Epithelial cell of umbilical artery (primary cell): Measurements from ENCODE around the gene RNU5D-1. TPM values are rescaled to one million over a fixed set of nuclear protein-coding genes. Genes with fewer than 3 reads are reported as not detected.

Experiments used
- total RNA-seq: library from RNA; depleted of rRNA; stranded (reverse); fragments of >200 nt; gene quantifications from 2 replicates; pipeline ENCODE4 v1.2.3, GENCODE V29; 2014

The RNU5D-1 gene
- not detected in 2 replicates for total RNA-seq

GRCh38 chr1:44730741-44731512 lies at the start of gene RNU5D-1:
Gene RNU5D-1, minus strand, starts transcription at chr1:44731170.

GRCh38 chr1:44775078-44775929 lies 44.3 kb upstream of the RNU5D-1 start, which contains the start of gene RPS8:
Gene RPS8, plus strand, starts transcription at chr1:44775540. Its CDS starts 57 bp downstream, at chr1:44775597.

GRCh38 chr1:44739307-44740178 lies 8.6 kb upstream of the RNU5D-1 start, which contains the start of gene KIF2C:
Gene KIF2C, plus strand, starts transcription at chr1:44739837. Its CDS starts 96 bp downstream, at chr1:44739933.

Other genes starting within 250 kb of the RNU5D-1 start
- 3.2 and 5.0 TPM in 2 replicates for gene TMEM53, start 56.7 kb downstream of the RNU5D-1 start, total RNA-seq
- gene ARMH1, start 56.5 kb downstream of the RNU5D-1 start, total RNA-seq = 0.46 TPM in 1 of 2 replicates, not detected in the other
- 31.2 and 35.3 TPM in 2 replicates for gene KIF2C, start 8.7 kb upstream of the RNU5D-1 start, total RNA-seq
- 1,943 and 2,370 TPM in 2 replicates for gene RPS8, start 44.4 kb upstream of the RNU5D-1 start, total RNA-seq
- 0.32 TPM in 1 of 2 replicates, not detected in the other for gene BEST4, start 57.0 kb upstream of the RNU5D-1 start, total RNA-seq
- gene PLK3, start 69.2 kb upstream of the RNU5D-1 start, total RNA-seq = 18.5 and 32.2 TPM in 2 replicates
- gene DYNLT4, start 76.2 kb upstream of the RNU5D-1 start, total RNA-seq = not detected in 2 replicates
- 8.1 and 8.2 TPM in 2 replicates for gene BTBD19, start 77.4 kb upstream of the RNU5D-1 start, total RNA-seq
- gene PTCH2, start 112.1 kb upstream of the RNU5D-1 start, total RNA-seq = 0.30 TPM in 1 of 2 replicates, not detected in the other